Smooth muscle cell (in vitro differentiated cells): ENCODE data around the gene SSUH2. TPM values are rescaled to one million over a fixed set of nuclear protein-coding genes. Genes with fewer than 3 reads are reported as not detected.

Experiments used
- DNase-seq: peaks from one replicate; lab custom pipeline; 2025; ENCODE audit not compliant: unreplicated experiment; lab: John Stamatoyannopoulos, UW
- H2AFZ ChIP-seq: fragments of 200-600 bp; sonication (generic); 2 replicates; pipeline ENCODE4 v1.6.0; 2016; ENCODE audit warnings: antibody characterized with exemption, low read depth, mild to moderate bottlenecking
- H3F3A ChIP-seq: fragments of 200-600 bp; sonication (generic); 2 replicates; pipeline ENCODE4 v1.6.0; 2017; ENCODE audit warnings: antibody characterized with exemption, low read depth
- H3K27ac ChIP-seq: fragments of 200-600 bp; sonication (generic); 2 replicates; pipeline ENCODE4 v1.5.1; 2016; ENCODE audit warnings: low read depth, mild to moderate bottlenecking
- H3K27me3 ChIP-seq: fragments of 200-600 bp; sonication (generic); 2 replicates; pipeline ENCODE4 v1.6.1; 2016; ENCODE audit warnings: low read depth, mild to moderate bottlenecking
- H3K36me3 ChIP-seq: fragments of 200-600 bp; sonication (generic); 2 replicates; pipeline ENCODE4 v1.5.1; 2016; ENCODE audit warnings: low read depth
- H3K4me1 ChIP-seq: fragments of 200-600 bp; sonication (generic); 2 replicates; pipeline ENCODE4 v1.5.1; 2016; ENCODE audit warnings: low read depth
- H3K4me2 ChIP-seq: fragments of 200-600 bp; sonication (generic); 2 replicates; pipeline ENCODE4 v1.6.0; 2016; ENCODE audit warnings: mild to moderate bottlenecking
- H3K4me3 ChIP-seq: fragments of 200-600 bp; sonication (generic); 2 replicates; pipeline ENCODE4 v1.5.1; 2016; ENCODE audit warnings: mild to moderate bottlenecking
- H3K79me2 ChIP-seq: fragments of 200-600 bp; sonication (generic); 2 replicates; pipeline ENCODE4 v1.6.0; 2016; ENCODE audit warnings: low read depth, mild to moderate bottlenecking
- H3K9ac ChIP-seq: fragments of 200-600 bp; sonication (generic); 2 replicates; pipeline ENCODE4 v1.6.0; 2016; ENCODE audit warnings: low read depth
- H3K9me3 ChIP-seq: fragments of 200-600 bp; sonication (generic); replicated peaks from 2 replicates; pipeline ENCODE4 v1.5.1; 2016; ENCODE audit warnings: low read depth
- H4K20me1 ChIP-seq: fragments of 200-600 bp; sonication (generic); 2 replicates; pipeline ENCODE4 v1.6.0; 2016; ENCODE audit warnings: low read depth
- CTCF ChIP-seq: fragments of 200-600 bp; sonication (generic); IDR thresholded peaks from 2 replicates; pipeline ENCODE4 v1.5.1; 2017; ENCODE audit warnings: borderline replicate concordance, mild to moderate bottlenecking, antibody characterized with exemption; ENCODE audit not compliant: insufficient read depth, poor library complexity, severe bottlenecking
- WGBS: methylation state at CpG from one replicate; pipeline ENCODE4 v1.1.7; 2016; ENCODE audit warnings: low lambda C conversion rate; 5-methylcytosine and 5-hydroxymethylcytosine counted together
- polyA plus RNA-seq: library from polyadenylated mRNA; unstranded; fragments of >200 nt; fragmentation: Nextera tagmentation; extraction: Ambion mirVana; gene quantifications from 2 replicates; pipeline ENCODE4 v1.2.1, GENCODE V29; 2016
- total RNA-seq: library from RNA; depleted of rRNA; stranded (reverse); fragments of >200 nt; gene quantifications from 2 replicates; pipeline ENCODE4 v1.2.3, GENCODE V29; 2014

SSUH2 gene
- total and polyA plus RNA-seq, 2 experiments from 2014 or later = 0.09 TPM; not detected in 1

GRCh38 chr3:8643693-8644365 is 769 bp downstream of the SSUH2 start:
- Histone ChIP-seq H3F3A (no peaks in the 10 kb centered on the region), H3K27me3 (peaks cover 10% of the 10 kb centered on the region), H3K4me2 (no peak overlapping the region), H3K4me1 (peaks cover 8% of the 10 kb centered on the region), H3K27ac (no peak overlapping the region), H3K4me3 (no peak overlapping the region), H2AFZ (no peak overlapping the region), H4K20me1 (no peaks in the 10 kb centered on the region), H3K79me2 (no peaks in the 10 kb centered on the region), H3K9me3 (no peaks in the 10 kb centered on the region), H3K36me3 (no peaks in the 10 kb centered on the region), H3K9ac (no peak overlapping the region)
- no peak for DNase-seq
- 88% methylated on average over 10 of the region's 10 CpGs for WGBS
- no peak for TF ChIP-seq CTCF

GRCh38 chr3:8642001-8642400 is 2.6 kb downstream of the SSUH2 start:
- no peaks in the 10 kb centered on the region for H3K79me2 ChIP-seq
- no peaks in the 10 kb centered on the region for H3F3A ChIP-seq
- no peak overlapping the region for H3K27ac ChIP-seq
- peaks cover 13% of the 10 kb centered on the region for H3K4me1 ChIP-seq
- DNase-seq = no peak
- no peak overlapping the region for H2AFZ ChIP-seq
- H3K36me3 ChIP-seq = no peaks in the 10 kb centered on the region
- WGBS = 97% methylated on average over 2 of the region's 2 CpGs
- no peak overlapping the region for H3K9ac ChIP-seq
- H3K9me3 ChIP-seq = no peaks in the 10 kb centered on the region
- H3K27me3 ChIP-seq = peaks cover 10% of the 10 kb centered on the region
- H4K20me1 ChIP-seq = no peaks in the 10 kb centered on the region
- no peak overlapping the region for H3K4me2 ChIP-seq
- no peak for TF ChIP-seq CTCF
- H3K4me3 ChIP-seq = no peak overlapping the region

- H2AFZ ChIP-seq = no peak overlapping the region
- no peaks in the 10 kb centered on the region for H4K20me1 ChIP-seq
- no peak overlapping the region for H3K27ac ChIP-seq
- no peak overlapping the region for H3K4me2 ChIP-seq
- no peak overlapping the region for H3K4me3 ChIP-seq
- H3K4me1 ChIP-seq = peaks cover 13% of the 10 kb centered on the region
- H3K27me3 ChIP-seq = peaks cover 10% of the 10 kb centered on the region
- no peak overlapping the region for H3K9ac ChIP-seq
- no peaks in the 10 kb centered on the region for H3F3A ChIP-seq
- H3K36me3 ChIP-seq = no peaks in the 10 kb centered on the region
- no peaks in the 10 kb centered on the region for H3K79me2 ChIP-seq
- H3K9me3 ChIP-seq = no peaks in the 10 kb centered on the region
- WGBS = 75% methylated on average over 7 of the region's 7 CpGs
- no peak for TF ChIP-seq CTCF
- no peak for DNase-seq
Measured at GRCh38 chr3:8641472-8641871, 3.1 kb downstream of the SSUH2 start.

GRCh38 chr3:8640223-8640622 is 4.4 kb downstream of the SSUH2 start:
- 88% methylated on average over 1 of the region's 1 CpG for WGBS
- Histone ChIP-seq H3F3A (no peaks in the 10 kb centered on the region), H3K79me2 (no peaks in the 10 kb centered on the region), H3K27me3 (peaks cover 10% of the 10 kb centered on the region), H3K4me2 (no peak overlapping the region), H3K36me3 (no peaks in the 10 kb centered on the region), H3K9me3 (no peaks in the 10 kb centered on the region), H3K9ac (no peak overlapping the region), H3K27ac (no peak overlapping the region), H2AFZ (no peak overlapping the region), H3K4me3 (no peak overlapping the region), H4K20me1 (no peaks in the 10 kb centered on the region), H3K4me1 (peaks cover 13% of the 10 kb centered on the region)
- no peak for TF ChIP-seq CTCF
- DNase-seq = no peak
